HEK293 (cell line): ENCODE data around the gene TMEM88.

Experiments used
- KLF9 ChIP-seq: fragments of 450-650 bp; formaldehyde crosslinking; IDR thresholded peaks from 2 replicates; pipeline ENCODE4 v1.5.1; 2016; ENCODE audit warnings: missing biosample characterization, missing genetic modification characterization, low read depth
- MYNN ChIP-seq: fragments of 450-650 bp; formaldehyde crosslinking; IDR thresholded peaks from 2 replicates; pipeline ENCODE4 v1.5.1; 2016; ENCODE audit warnings: missing biosample characterization, missing genetic modification characterization, borderline replicate concordance
- PATZ1 ChIP-seq: fragments of 450-650 bp; formaldehyde crosslinking; IDR thresholded peaks from 2 replicates; pipeline ENCODE4 v1.5.1; 2016; ENCODE audit warnings: missing biosample characterization, missing genetic modification characterization
- SP3 ChIP-seq: fragments of 450-650 bp; formaldehyde crosslinking; IDR thresholded peaks from 2 replicates; pipeline ENCODE4 v1.5.1; 2016; ENCODE audit warnings: missing biosample characterization, missing genetic modification characterization
- YY1 ChIP-seq: fragments of 450-650 bp; formaldehyde crosslinking; IDR thresholded peaks from 2 replicates; pipeline ENCODE4 v1.5.1; 2018; ENCODE audit warnings: missing biosample characterization, missing genetic modification characterization
- ZBTB11 ChIP-seq: fragments of 450-650 bp; formaldehyde crosslinking; conservative IDR thresholded peaks from 2 replicates; pipeline ENCODE4 v1.5.1; 2016; ENCODE audit warnings: low read depth, missing biosample characterization, missing genetic modification characterization
- ZBTB44 ChIP-seq: fragments of 450-650 bp; IDR thresholded peaks from 2 replicates; pipeline ENCODE4 v1.5.1; 2018; ENCODE audit warnings: missing biosample characterization, mild to moderate bottlenecking, missing genetic modification characterization
- ZFHX2 ChIP-seq: fragments of 450-650 bp; formaldehyde crosslinking; conservative IDR thresholded peaks from 2 replicates; pipeline ENCODE4 v1.5.1; 2016; ENCODE audit warnings: missing biosample characterization, missing genetic modification characterization
- ZNF146 ChIP-seq: fragments of 450-650 bp; formaldehyde crosslinking; IDR thresholded peaks from 2 replicates; pipeline ENCODE4 v1.5.1; 2016; ENCODE audit warnings: missing biosample characterization, missing genetic modification characterization
- ZNF157 ChIP-seq: fragments of 450-650 bp; formaldehyde crosslinking; IDR thresholded peaks from 2 replicates; pipeline ENCODE4 v1.5.1; 2016; ENCODE audit warnings: missing biosample characterization, missing genetic modification characterization
- ZNF404 ChIP-seq: fragments of 450-650 bp; formaldehyde crosslinking; IDR thresholded peaks from 2 replicates; pipeline ENCODE4 v1.5.1; 2017; ENCODE audit warnings: missing biosample characterization, missing genetic modification characterization
- ZNF518A ChIP-seq: fragments of 450-650 bp; formaldehyde crosslinking; conservative IDR thresholded peaks from 2 replicates; pipeline ENCODE4 v1.5.1; 2016; ENCODE audit warnings: low read depth, missing biosample characterization, missing genetic modification characterization

TMEM88 gene

GRCh38 chr17:7856811-7857712 lies 2.2 kb downstream of the TMEM88 start, which contains the start of gene NAA38 (continued):
- TF ChIP-seq ZNF518A (peak; percentile 15; the same call in 1 of the 2 replicates), ZNF157 (tag by site-specific recombination) (no peak), SP3 (tag by site-specific recombination) (no peak), ZNF404 (tag by site-specific recombination) (no peak), MYNN (tag by site-specific recombination) (peak; percentile 47; the same call in 1 of the 2 replicates), YY1 (tag by site-specific recombination) (peak; percentile 88), ZFHX2 (tag by site-specific recombination) (peak; percentile 45), ZBTB11 (0 out of 2 replicates have a peak, but pooled peaks have one; percentile 30), ZNF146 (tag by site-specific recombination) (peak; percentile 2; the same call in 1 of the 2 replicates), KLF9 (tag by site-specific recombination) (peak; percentile 18; the same call in 1 of the 2 replicates), ZBTB44 (peak; percentile 43; the same call in 1 of the 2 replicates), PATZ1 (peak; percentile 62; the same call in 1 of the 2 replicates)
